CD4-positive, alpha-beta T cell treated with Interleukin-17A for 1 hour (primary cell): ENCODE results near the gene CLCN3.
"Not testable (repeated sequence)": the region's sequence is repeated elsewhere in the genome, so short reads cannot be mapped to it uniquely, and the experiment has no call there.

Experiments used
- DNase-seq: peaks from one replicate; pipeline ENCODE4 v3.0.0-alpha.2; 2020

The CLCN3 gene

DNA sequence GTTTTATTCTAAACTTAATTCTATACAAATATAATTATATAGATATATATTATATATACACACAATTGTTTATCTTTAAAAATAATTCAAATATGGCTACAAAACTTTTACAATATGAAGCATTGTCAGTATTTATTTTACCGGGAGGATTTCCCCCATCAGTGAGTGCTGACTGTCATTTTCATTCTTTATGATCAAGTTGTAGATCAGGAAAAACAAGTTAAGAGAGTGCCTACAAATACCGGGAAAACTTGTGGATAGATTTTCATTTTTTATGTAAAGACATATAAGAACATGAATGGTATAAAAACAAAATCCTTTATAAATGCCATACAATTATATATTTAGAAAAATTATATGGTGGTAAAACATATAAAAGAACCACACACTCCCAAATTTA, 37.8 kb downstream of the CLCN3 start:
- DNase-seq: no peak

DNA sequence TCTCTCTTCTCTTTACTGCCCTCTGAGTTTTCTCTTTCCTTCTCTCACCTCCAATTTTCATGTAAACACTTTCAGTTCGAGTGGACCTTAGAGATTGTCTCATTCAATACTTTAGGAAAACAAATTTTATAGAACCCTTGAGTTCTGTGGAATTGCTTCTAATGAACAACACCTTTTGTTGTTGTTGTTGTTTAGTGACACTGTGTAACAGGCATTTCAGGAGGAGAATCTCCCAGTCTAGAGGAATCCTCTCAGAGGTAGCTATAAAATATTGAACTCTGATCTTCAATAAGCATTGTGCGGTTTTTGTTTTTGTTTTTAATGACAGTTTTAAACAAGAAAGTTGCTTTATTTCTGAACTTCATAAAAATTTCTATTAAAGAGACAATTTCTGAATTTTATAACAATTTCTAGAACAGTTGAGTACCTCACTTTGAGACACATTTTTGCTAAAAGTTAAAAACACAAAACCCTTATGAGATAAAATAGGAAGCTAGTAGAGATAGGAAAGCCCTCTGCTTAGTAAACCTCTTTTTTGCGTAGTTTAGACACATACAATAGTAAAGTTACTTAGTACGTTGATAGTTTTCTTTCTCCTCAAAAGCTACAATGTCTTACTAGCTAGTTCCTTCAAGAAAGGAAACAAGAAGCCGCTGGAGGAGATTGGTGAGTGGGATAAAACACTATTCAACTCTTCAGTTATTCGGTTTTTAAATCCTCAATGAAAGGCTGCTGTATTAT, 38.8 kb downstream of the CLCN3 start:
- DNase-seq: no peak

DNA sequence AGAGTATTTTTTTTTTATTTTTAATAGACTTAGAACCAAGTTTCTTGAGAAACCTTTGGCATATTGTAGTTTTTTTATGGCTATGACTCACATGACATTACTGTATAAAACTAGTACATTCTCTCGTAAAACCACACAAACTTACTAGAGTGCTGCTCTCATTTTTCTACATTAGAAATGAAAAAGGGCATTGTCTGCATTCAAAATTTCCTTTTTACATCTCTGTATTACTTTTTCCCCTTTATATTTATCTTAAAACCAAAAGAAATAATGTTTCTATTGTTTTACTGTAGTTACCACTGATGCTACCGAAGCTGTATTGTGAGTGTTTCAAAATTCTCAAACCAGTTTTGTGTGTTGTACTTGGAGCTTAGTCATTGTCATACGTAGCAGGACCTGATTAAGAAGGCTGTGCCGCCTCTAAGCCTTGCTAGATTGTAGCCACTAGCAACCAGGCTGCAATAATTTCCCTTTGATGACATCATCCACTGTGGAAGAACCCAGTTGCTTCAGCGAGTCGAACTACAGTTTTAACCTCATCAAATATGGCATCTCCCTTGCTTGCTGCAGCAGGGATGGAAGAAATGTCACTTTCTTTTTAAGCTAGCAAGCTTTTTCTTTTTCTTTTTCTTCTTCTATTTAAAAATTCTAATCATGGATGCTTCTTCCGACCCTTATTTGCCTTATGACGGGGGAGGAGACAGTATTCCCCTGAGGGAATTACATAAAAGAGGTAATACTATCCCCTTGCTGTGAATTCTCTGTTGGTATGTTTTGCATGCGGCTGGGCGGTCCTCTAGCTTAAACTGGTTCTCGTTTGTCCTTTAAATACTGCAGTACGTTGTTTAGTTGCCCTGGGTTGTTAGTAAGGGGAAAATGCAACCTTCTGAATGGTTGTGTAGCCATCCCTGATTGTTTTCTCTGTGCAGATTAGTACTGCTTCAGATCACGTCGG, 39.6 kb downstream of the CLCN3 start:
- DNase-seq: peak; percentile 86

DNA sequence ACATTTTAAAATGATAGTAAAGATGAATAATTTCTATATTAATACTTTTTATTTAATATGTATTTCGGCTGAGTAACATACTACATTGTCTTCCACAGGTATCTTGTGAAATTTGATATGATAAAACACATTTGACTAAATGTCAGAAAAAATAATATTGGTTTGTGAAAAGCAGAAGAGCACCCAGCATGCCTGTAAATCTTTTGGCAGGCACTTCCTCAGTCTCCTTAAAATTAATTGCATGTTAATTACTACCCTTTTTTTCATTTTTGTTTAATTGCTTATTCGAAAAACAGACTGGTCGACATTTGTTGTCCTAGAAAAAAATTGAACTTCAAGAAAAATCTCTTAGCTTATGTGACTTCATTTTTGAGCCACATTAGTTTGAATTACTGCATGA, 40.6 kb downstream of the CLCN3 start:
- no peak for DNase-seq

DNA sequence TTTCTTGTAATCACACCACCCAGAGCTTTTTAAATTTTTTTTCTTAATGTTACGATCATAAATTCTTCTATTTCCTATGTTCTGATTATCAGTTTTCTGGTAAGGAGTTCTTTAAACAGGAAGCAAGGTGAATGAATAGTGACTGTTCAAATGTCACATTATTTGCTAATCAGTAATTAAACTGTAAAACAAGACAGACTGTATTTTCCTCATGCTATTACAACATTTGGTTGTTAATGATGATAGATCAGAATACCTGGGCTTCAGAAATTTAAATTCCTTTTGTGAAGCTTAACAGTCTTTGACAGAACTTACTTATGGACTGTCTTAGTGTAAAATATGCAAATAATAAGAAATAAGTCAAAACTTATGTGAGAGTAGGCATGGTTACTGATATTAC, 41.4 kb downstream of the CLCN3 start:
- no peak for DNase-seq

DNA sequence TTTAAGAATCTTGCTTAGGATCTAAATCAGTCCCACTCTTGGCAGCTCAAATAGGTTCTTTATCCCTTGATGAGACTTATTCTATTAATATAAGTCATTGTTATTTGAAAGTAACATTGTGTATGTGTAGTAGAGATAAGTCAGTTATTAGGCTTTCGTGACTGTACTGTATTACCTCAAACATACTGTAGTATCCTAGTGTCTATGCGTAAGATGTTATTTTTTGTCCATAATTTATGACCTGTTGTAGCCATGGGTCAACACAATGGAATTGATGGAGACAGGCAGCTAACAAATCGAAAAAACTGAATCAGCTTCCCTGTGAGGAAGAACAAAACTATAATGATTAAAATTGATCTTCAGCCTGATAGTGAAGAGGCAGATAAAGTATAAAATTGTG, 41.8 kb downstream of the CLCN3 start:
- no peak for DNase-seq

DNA sequence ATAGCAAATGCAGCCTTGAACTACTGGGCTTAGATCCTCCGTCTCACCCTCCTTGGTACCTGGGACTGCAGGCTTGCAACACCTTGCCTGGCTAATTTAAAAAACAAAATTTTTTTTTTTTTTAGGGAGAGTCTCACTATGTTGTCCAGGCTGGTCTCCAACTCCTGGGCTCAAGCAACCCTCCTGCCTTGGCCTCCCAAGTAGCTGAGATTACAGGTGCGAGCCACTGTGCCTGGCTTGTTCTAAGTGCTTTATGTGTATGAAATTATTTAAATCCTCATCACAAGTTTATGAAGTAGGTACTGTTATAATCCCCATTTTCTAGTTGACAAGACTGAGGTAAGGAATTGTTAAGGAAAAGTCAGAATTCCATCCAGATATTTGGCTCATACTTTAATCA, 43.0 kb downstream of the CLCN3 start:
- DNase-seq: no peak

DNA sequence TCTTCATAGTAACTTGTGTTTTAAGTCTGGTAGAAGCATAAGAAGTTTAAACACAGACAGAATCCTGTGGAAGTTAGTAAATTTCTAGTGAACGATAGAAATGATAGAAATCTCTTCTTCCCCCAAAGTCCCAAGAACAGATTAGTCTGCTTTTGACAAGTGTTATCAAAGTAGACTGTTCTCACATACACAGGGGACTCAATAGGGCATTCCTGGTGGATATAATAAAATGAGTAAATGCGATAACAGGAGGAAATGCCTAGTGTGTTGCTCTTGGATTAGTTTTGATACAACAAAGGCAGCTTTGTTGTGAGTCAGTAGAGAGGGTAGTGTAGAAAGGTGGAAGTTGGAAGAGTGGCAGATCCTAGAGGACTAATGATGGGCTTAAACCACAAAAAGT, 43.5 kb downstream of the CLCN3 start:
- no peak for DNase-seq

DNA sequence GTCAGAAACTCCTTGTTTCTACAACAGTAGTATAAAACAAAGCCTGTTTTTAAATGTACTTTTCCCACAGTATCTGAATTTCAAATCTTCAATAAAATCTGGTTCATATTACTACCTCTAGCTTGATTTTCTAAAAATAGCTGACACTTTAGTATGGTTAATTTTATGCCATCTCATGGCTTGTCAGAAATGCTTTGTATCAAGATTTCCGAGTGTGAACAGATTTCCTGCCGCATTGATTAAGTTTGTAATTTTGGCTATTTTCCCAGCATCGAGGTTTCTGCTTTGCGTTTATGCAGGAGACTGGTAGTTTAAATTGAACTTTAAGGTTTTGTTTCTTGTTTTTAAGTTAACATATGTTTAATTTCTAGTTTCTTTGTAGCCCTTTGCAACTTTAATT, 44.2 kb downstream of the CLCN3 start:
- no peak for DNase-seq

DNA sequence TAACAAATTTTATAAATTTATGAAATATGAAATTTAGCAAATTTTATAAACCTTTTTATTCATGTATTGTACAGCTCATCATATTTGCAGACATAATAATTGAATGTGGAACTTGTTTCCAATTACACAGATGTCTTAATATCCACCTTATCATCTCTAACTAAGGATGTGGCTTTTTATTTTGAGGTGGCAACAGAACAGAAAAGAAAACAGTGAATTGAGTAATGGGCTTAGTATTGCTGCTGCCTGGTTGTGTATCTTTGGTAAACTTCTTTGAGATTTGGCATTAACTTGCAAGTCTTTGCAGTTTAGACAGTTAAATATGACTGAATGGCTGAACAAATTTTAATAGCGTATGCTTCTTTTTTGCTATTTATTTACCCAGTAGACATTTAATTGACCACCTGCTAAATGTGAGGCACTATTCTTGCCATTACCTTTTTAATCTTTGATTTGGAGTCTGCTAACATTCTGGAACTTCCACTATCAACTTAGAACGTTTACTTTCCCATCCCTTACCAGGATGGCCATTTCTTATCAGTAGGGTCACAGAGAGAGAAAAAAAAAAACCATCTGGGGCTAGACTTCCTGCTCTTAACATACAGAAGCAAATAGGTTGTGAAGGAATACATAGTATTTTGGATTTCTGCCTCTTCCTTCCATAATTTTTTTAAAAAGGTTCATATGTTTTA, 44.8 kb downstream of the CLCN3 start:
- DNase-seq: no peak

DNA sequence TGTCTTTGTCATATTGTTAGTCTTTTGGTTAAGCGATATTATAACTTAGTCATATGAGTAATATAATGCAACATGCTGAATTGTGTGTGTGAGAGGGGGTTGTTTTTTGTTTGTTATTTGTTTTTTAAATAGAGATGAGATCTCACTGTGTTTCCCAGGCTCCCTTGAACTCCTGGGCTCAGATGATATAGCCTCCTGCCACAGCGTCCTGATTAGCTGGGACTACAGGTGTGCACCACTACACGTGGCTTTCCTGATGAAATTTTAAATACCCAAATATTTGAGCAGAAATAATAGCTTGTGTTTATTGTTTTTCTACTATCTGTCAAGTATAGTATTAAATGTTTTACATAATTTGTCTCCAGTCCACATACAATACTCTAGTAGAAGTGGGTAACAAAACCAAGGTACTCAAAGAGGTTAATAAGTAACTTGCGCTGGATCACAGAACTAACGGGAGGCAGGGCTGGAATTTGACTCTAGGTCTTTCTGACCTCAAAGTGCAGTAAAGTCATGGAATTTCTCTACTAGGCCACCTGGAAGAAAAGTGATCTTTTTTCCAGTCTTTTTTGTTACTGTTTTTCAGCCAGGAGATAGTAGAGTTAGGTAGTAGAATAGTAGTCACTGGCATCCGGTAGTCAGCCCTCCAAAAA, 47.8 kb downstream of the CLCN3 start:
- DNase-seq: no peak

DNA sequence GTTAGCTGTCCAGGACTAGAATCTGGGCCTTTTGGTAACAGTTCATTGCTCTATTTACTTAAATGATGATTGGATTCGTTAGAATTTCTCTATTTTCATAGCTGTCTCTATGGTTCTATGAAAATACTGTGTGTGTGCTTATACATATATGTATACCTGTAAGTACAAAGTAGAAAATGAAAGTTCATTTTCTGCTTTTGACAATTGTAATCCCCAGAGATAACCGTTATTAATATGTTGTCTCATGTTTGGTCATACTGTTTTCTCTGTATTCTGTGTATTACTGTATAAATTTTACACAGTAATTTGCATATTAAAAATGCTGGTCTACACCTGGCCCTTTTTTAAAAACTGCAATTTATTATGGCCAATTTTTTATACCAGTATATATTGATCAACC, 55.4 kb downstream of the CLCN3 start:
- no peak for DNase-seq

DNA sequence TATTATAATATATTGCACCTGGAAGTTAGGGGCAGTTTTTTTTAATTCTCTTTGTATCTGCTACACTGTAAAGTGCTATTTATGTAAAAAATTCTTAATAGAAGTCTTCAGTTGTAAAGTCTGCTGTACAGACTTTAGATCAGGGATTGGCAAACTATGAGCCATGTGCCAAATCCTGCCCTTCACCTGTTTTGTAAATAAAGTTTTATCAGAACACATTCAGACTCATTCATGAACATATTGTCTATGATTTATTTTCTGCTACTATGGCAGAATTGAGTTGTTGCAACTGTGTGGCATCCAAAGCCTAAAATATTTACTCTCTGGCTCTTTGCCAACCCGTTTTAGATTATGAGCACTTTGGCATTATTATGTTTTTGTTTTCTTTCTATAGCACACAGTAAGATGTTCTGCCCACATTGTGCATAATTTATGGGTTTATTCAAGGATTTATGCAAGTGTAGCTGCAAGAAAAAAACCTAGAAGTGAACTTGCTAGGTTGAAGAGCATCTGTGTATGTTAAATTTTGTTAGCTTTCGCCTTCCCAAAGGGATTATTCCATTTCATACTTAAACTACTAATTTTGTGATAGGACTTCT, 56.9 kb downstream of the CLCN3 start:
- no peak for DNase-seq

DNA sequence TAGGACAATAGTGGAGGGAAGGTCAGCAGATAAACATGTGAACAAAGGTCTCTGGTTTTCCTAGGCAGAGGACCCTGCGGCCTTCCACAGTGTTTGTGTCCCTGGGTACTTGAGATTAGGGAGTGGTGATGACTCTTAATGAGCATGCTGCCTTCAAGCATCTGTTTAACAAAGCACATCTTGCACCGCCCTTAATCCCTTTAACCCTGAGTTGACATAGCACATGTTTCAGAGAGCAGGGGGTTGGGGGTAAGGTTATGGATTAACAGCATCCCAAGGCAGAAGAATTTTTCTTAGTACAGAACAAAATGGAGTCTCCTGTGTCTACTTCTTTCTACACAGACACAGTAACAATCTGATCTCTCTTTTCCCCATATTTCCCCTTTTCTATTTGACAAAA, 58.1 kb downstream of the CLCN3 start:
- not testable (repeated sequence) for DNase-seq

DNA sequence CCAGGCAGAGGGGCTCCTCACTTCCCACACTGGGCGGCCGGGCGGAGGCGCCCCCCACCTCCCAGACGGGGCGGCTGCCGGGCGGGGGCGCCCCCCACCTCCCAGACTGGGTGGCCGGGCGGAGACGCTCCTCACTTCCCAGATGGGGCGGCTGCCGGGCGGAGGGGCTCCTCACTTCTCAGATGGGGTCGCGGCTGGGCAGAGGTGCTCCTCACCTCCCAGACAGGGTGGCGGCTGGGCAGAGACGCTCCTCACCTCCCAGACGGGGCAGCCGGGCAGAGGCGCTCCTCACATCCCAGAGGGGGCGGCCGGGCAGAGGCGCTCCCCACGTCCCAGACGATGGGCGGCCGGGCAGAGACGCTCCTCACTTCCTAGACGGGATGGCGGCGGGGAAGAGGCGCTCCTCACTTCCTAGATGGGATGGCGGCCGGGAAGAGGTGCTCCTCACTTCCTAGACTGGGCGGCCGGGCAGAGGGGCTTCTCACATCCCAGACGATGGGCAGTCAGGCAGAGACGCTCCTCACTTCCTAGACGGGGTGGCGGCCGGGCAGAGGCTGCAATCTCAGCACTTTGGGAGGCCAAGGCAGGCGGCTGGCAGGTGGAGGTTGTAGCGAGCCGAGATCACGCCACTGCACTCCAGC, 58.7 kb downstream of the CLCN3 start:
- not testable (repeated sequence) for DNase-seq

DNA sequence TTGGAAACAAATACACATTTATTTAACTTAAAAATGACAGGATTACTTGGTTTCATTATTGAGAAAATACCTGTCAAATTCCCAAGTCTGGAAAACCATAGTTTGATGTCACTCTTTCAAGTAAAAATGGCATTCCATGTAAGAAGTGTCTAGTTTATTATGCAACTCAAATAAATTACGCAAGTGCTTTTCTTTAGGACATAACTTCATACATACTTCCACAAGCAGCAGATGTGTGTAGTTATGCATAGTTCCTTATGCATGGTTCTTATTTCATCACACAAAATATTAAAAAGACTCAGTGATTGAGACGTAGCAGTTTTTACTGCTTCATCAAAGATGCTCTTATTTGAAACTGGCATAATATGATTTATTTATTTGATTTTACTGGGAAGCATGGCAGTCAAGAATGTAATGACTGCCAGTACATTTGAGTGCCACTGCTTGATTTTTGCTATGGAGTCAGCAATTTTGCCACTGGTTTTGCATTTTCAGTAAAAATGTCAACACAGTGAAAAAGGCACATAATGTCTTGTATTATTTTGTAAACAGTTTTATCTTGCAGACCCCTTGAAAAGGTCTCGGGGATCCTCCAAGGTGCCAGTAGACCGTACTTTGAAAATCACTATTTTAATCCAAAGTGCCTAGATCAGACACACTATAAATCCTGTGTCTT, 62.1 kb downstream of the CLCN3 start:
- no peak for DNase-seq

DNA sequence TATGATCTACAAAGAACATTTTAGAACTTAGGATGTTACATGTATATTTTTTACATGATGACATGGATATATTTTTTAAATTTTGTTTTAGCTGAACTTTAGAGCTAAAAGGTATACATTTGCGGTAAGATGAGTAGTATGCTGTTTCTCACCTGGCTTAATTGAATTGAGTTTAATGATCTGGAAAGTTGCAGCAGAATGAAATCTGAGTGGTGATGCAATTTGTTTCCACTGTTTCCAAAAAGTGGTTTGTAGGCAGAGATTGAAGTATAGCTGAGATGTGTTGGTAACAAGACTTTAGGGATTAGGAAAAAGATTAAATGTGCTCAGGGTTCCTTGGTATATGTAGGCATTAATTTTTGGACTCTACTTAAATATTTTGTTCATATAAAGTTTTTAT, 69.3 kb downstream of the CLCN3 start:
- no peak for DNase-seq

DNA sequence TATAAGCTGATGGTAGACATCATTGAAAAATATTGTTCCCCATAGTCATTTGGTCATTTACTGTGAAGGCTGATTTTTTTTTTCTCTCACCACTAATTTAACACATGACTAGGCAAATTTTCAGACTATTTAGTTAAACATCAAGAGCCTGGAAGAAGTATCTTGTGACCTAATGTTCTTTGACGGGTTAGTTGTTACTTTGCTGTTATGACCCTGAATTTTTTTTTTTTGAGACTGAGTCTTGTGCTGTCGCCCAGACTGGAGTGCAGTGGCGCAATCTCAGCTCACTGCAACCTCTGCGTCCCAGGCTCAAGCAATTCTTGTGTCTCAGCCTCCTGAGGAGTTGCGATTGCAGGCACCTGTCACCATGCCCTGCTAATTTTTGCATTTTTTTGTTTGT, 70.4 kb downstream of the CLCN3 start:
- no peak for DNase-seq

DNA sequence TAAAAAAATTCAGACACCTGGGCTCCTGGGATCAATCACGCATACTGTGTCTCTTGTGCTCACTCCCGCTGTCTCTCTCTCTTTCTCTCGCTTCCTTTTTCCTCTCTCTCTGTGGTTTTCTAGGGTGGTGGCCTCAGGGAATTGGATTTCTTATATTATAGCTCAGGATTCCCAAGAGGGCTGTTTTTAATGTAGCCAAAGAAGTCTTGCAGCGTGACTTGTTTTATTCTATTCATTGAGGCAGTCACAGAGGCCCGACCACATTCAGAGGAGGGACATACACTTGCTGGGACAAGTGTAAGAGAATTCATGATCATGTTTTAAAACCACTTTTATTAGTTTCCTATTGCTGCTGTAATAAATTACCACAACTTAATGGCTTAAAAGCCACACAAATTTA, 78.0 kb downstream of the CLCN3 start:
- no peak for DNase-seq

DNA sequence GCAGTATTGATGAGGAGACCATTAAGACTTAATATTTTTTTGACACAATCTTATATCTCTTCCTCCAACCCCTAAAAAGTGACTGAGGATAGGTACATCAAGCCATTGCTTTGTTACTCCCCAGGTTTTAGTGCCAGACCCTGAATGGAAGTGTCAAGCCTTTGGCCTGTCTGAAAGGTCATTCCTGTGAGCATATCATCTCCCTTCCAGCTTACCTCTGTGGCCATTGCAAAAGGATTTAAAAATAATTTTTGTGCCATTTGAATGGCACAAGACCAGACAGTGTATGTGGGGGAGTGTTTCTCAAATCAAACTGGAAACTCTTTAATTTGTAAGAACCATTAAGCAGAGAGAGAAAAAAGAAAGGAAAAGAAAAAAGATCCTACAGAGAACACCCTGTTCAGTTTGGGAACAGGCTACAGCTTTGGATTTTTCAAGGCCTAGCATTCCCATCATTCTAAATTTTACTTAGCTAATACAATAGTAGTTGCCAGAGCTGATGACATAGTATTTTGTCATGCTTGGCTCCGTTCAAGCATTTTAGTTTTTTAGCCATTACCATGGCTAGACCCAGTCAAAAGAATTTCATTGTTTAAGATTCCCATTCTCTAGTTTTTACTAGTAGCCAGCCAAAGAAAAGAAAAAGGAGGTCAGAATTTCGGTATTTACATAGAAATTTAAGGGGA, 87.7 kb downstream of the CLCN3 start:
- DNase-seq: no peak

DNA sequence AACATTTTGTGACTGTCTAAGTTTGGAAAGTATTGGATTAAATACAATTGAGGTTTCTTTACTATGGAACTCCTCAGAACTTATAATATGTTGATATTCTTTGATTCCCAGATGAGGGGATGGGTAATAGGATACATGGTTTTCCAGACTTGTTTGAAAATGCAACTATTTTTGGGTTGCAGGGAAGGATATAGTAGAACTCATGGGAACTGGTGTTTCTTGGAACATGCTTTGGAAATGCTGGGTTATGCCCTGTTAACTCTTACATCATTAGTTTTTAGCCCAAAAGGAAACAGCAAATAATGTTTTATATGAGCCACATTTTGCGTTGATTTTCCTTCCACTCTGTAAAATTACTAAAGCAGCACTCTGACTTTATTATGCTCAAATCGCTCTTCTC, 95.4 kb downstream of the CLCN3 start:
- DNase-seq: no peak
